H1 (cell line): ENCODE measurements around the gene CPEB1. TPM values are rescaled to one million over a fixed set of nuclear protein-coding genes. Genes with fewer than 3 reads are reported as not detected.

ENCODE experiments used
- CTCF ChIA-PET: fragments of 300-600 bp; sonication (Branson Sonifier 250); formaldehyde crosslinking; loops from one replicate; lab custom pipeline; 2021; ENCODE audit not compliant: partially characterized antibody; lab: Charles Lee
- POLR2A ChIA-PET: fragments of 300-600 bp; sonication (Branson Sonifier 250); formaldehyde crosslinking; loops from one replicate; lab custom pipeline; 2021; ENCODE audit warnings: inconsistent platforms; ENCODE audit not compliant: partially characterized antibody; lab: Charles Lee
- DNase-seq, 2 experiments: peaks; one replicate each; pipeline versions ENCODE4 v3.0.0 to v3.0.0-alpha.2; 2010 to 2022; ENCODE audit warnings: low spot score in 2 of 2, low read depth in 1 of 2, mixed read lengths in 1 of 2
- FAIRE-seq: peaks from 2 replicates; lab custom pipeline; 2011; peaks lifted over from hg19 to GRCh38; lab: Jason Lieb, UNC
- H2AFZ ChIP-seq: 2 replicates; pipeline ENCODE4 v1.8.1; 2012; ENCODE audit warnings: low read length, inconsistent platforms
- H2AK5ac ChIP-seq: 2 replicates; pipeline ENCODE4 v1.6.1; 2013; ENCODE audit warnings: low read depth, low read length
- H2BK120ac ChIP-seq: replicated peaks from 2 replicates; pipeline ENCODE3; 2013; ENCODE audit warnings: low read depth, low read length, inconsistent platforms
- H2BK12ac ChIP-seq: 2 replicates; pipeline ENCODE4 v1.6.1; 2013; ENCODE audit warnings: low read depth, low read length
- H2BK15ac ChIP-seq: 2 replicates; pipeline ENCODE4 v1.6.1; 2013; ENCODE audit warnings: low read length
- H2BK20ac ChIP-seq: 2 replicates; pipeline ENCODE4 v1.6.1; 2013; ENCODE audit warnings: low read length
- H2BK5ac ChIP-seq: 2 replicates; pipeline ENCODE4 v1.6.1; 2013; ENCODE audit warnings: low read depth, low read length
- H3K14ac ChIP-seq: 2 replicates; pipeline ENCODE4 v1.6.1; 2013; ENCODE audit warnings: inconsistent platforms; ENCODE audit not compliant: insufficient read length
- H3K18ac ChIP-seq: 2 replicates; pipeline ENCODE4 v1.6.1; 2013; ENCODE audit warnings: low read length; ENCODE audit errors: extremely low read depth
- H3K23ac ChIP-seq: 2 replicates; pipeline ENCODE4 v1.6.1; 2013; ENCODE audit warnings: inconsistent platforms; ENCODE audit not compliant: insufficient read length
- H3K23me2 ChIP-seq: 2 replicates; pipeline ENCODE4 v1.6.1; 2013; ENCODE audit warnings: low read depth, low read length
- H3K27ac ChIP-seq: 2 replicates; pipeline ENCODE4 v1.6.1; 2011; ENCODE audit warnings: low read depth, low read length, inconsistent platforms
- H3K27me3 ChIP-seq, 4 experiments: replicated peaks in 1 of 4; 1 replicate in 1 of 4; 2 replicates in 3 of 4; pipeline versions ENCODE4 v1.6.1 to v1.8.1; 2011 to 2013; ENCODE audit warnings: low read length in 3 of 4, mild to moderate bottlenecking in 3 of 4, inconsistent platforms in 2 of 4, mixed read lengths in 2 of 4, moderate library complexity in 1 of 4; ENCODE audit not compliant: control insufficient read depth in 3 of 4, insufficient read depth in 3 of 4; ENCODE audit errors: extremely low read depth in 1 of 4
- H3K36me3 ChIP-seq, 4 experiments: 2 replicates each; pipeline versions ENCODE4 v1.6.1 to v1.8.1; 2011 to 2013; ENCODE audit warnings: mild to moderate bottlenecking in 4 of 4, low read length in 3 of 4, moderate library complexity in 2 of 4, control low read depth in 1 of 4, inconsistent platforms in 1 of 4; ENCODE audit not compliant: insufficient read depth in 4 of 4, control insufficient read depth in 2 of 4
- H3K4ac ChIP-seq: replicated peaks from 2 replicates; pipeline ENCODE3; 2013; ENCODE audit warnings: low read length, low read depth, mixed read lengths, inconsistent platforms; ENCODE audit not compliant: insufficient read length
- H3K4me1 ChIP-seq, 4 experiments: replicated peaks in 1 of 4; 1 replicate in 1 of 4; 2 replicates in 3 of 4; pipeline versions ENCODE4 v1.6.1 to v1.8.1; 2011 to 2013; ENCODE audit warnings: low read length in 3 of 4, inconsistent platforms in 2 of 4, mixed read lengths in 1 of 4; ENCODE audit not compliant: insufficient read depth in 4 of 4, control insufficient read depth in 3 of 4
- H3K4me2 ChIP-seq, 2 experiments: 2 replicates each; pipeline versions ENCODE4 v1.6.1 to v1.8.1; 2011 to 2013; ENCODE audit warnings: low read depth in 2 of 2, low read length in 2 of 2, control low read depth in 1 of 2, inconsistent platforms in 1 of 2, mild to moderate bottlenecking in 1 of 2; ENCODE audit not compliant: insufficient read depth in 1 of 2
- H3K4me3 ChIP-seq, 4 experiments: fragments of 200-600, 300-600 bp in 1 of 4; sonication (generic), shearing (Covaris generic), sonication (Bioruptor Twin) in 1 of 4; 2 replicates each; pipeline versions ENCODE4 v1.5.1 to v1.8.1; 2011 to 2016; ENCODE audit warnings: low read length in 4 of 4, low read depth in 3 of 4, control low read depth in 2 of 4, inconsistent platforms in 2 of 4, mild to moderate bottlenecking in 2 of 4, mixed read lengths in 1 of 4, moderate library complexity in 1 of 4; ENCODE audit not compliant: insufficient read depth in 2 of 4; ENCODE audit errors: extremely low read depth in 1 of 4
- H3K56ac ChIP-seq: replicated peaks from 2 replicates; pipeline ENCODE3; 2013; ENCODE audit warnings: low read depth, mild to moderate bottlenecking, mixed read lengths, low read length, inconsistent platforms; ENCODE audit not compliant: insufficient read length
- H3K79me1 ChIP-seq: 2 replicates; pipeline ENCODE4 v1.6.1; 2013; ENCODE audit warnings: low read depth, low read length, control low read depth
- H3K79me2 ChIP-seq, 2 experiments: 2 replicates each; pipeline versions ENCODE4 v1.6.1 to v1.8.1; 2012 to 2013; ENCODE audit warnings: low read length in 2 of 2, mild to moderate bottlenecking in 2 of 2, inconsistent platforms in 1 of 2; ENCODE audit not compliant: insufficient read depth in 2 of 2, control insufficient read depth in 1 of 2
- H3K9ac ChIP-seq, 4 experiments: replicated peaks in 1 of 4; 1 replicate in 1 of 4; 2 replicates in 3 of 4; pipeline versions ENCODE4 v1.6.1 to v1.8.1; 2011 to 2013; ENCODE audit warnings: low read depth in 3 of 4, low read length in 3 of 4, control low read depth in 2 of 4, mild to moderate bottlenecking in 2 of 4, moderate library complexity in 2 of 4, inconsistent platforms in 1 of 4; ENCODE audit errors: extremely low read depth in 1 of 4
- H3K9me3 ChIP-seq, 2 experiments: 2 replicates each; pipeline versions ENCODE4 v1.6.1 to v1.8.1; 2012 to 2013; ENCODE audit warnings: mild to moderate bottlenecking in 2 of 2, moderate library complexity in 2 of 2, control low read depth in 1 of 2, inconsistent platforms in 1 of 2, low read depth in 1 of 2, low read length in 1 of 2, mixed read lengths in 1 of 2; ENCODE audit not compliant: insufficient read depth in 2 of 2
- H4K20me1 ChIP-seq, 2 experiments: replicated peaks in 1 of 2; 2 replicates each; pipeline versions ENCODE3 to v1.8.1; 2011 to 2013; ENCODE audit warnings: inconsistent platforms in 2 of 2, low read length in 2 of 2, mild to moderate bottlenecking in 1 of 2; ENCODE audit not compliant: insufficient read depth in 2 of 2, control insufficient read depth in 1 of 2
- H4K5ac ChIP-seq: 2 replicates; pipeline ENCODE4 v1.6.1; 2013; ENCODE audit warnings: low read length, low read depth, mixed read lengths, inconsistent platforms; ENCODE audit not compliant: insufficient read length
- H4K8ac ChIP-seq: 2 replicates; pipeline ENCODE4 v1.8.0; 2013; ENCODE audit warnings: mild to moderate bottlenecking, moderate library complexity, low read length, inconsistent platforms; ENCODE audit not compliant: insufficient read depth; ENCODE audit errors: extremely low read depth
- H4K91ac ChIP-seq: replicated peaks from 2 replicates; pipeline ENCODE3; 2013; ENCODE audit warnings: low read length, mixed read lengths, inconsistent platforms; ENCODE audit not compliant: insufficient read length
- CEBPB ChIP-seq: IDR thresholded peaks from 2 replicates; pipeline ENCODE4 v1.6.1; 2012; ENCODE audit warnings: low read depth, low read length
- CHD2 ChIP-seq: IDR thresholded peaks from 2 replicates; pipeline ENCODE4 v1.6.1; 2012; ENCODE audit warnings: low read length, improper control_type of control experiment
- CTCF ChIP-seq, 3 experiments: IDR thresholded peaks; 1 replicate in 2 of 3; 2 replicates in 1 of 3; pipeline versions ENCODE4 v1.5.1 to v1.6.1; 2011; ENCODE audit warnings: low read length in 3 of 3, mild to moderate bottlenecking in 3 of 3, inconsistent platforms in 2 of 3, low read depth in 1 of 3, moderate library complexity in 1 of 3; ENCODE audit not compliant: insufficient read depth in 1 of 3; ENCODE audit errors: control extremely low read depth in 1 of 3
- GABPA ChIP-seq: IDR thresholded peaks from 2 replicates; pipeline ENCODE4 v1.6.1; 2011; ENCODE audit warnings: mild to moderate bottlenecking, low read length, moderate library complexity, borderline replicate concordance; ENCODE audit not compliant: insufficient read depth
- RAD21 ChIP-seq, 2 experiments: IDR thresholded peaks in 1 of 2; conservative IDR thresholded peaks in 1 of 2; 2 replicates each; pipeline ENCODE4 v1.6.1; 2011; ENCODE audit warnings: low read depth in 2 of 2, low read length in 2 of 2, improper control_type of control experiment in 1 of 2, inconsistent platforms in 1 of 2, mild to moderate bottlenecking in 1 of 2, moderate library complexity in 1 of 2
- SAP30 ChIP-seq: fragments of 300-600 bp; sonication (generic); IDR thresholded peaks from 2 replicates; pipeline ENCODE4 v1.7.1; 2012; ENCODE audit warnings: low read length, moderate library complexity, mild to moderate bottlenecking, inconsistent platforms; ENCODE audit not compliant: insufficient read depth, insufficient replicate concordance
- TAF1 ChIP-seq: IDR thresholded peaks from 2 replicates; pipeline ENCODE4 v1.6.1; 2011; ENCODE audit warnings: mild to moderate bottlenecking, low read depth, low read length
- TEAD4 ChIP-seq: IDR thresholded peaks from 2 replicates; pipeline ENCODE4 v1.6.1; 2012; ENCODE audit warnings: low read depth, low read length, inconsistent platforms, mixed read lengths
- WGBS, 2 experiments: shearing (Covaris generic) in 1 of 2; methylation state at CpG; one replicate each; pipeline versions ENCODE4 v1.1.6 to v1.1.7; 2013 to 2015; ENCODE audit warnings: low lambda C conversion rate in 2 of 2, mixed read lengths in 2 of 2, inconsistent platforms in 1 of 2, low coverage in 1 of 2, missing lambda C conversion rate in 1 of 2; ENCODE audit not compliant: insufficient replicate concordance in 2 of 2, insufficient coverage in 1 of 2, insufficient read length in 1 of 2; ENCODE audit errors: extremely low coverage in 1 of 2, missing lambda C conversion rate in 1 of 2; 5-methylcytosine and 5-hydroxymethylcytosine counted together
- polyA plus RNA-seq, 7 experiments: library from polyadenylated mRNA; depleted of rRNA in 3 of 7; stranded (reverse) in 5 of 7; unstranded in 2 of 7; fragments of >200 nt in 5 of 7; fragments of 200-250 nt in 2 of 7; gene quantifications; 1 replicate in 5 of 7; 2 replicates in 1 of 7; 4 replicates in 1 of 7; pipeline versions ENCODE4 v1.2.1 to v1.2.3, GENCODE V29; 2011 to 2013; ENCODE audit warnings: missing spikeins in 2 of 7, mixed read lengths in 2 of 7
- total RNA-seq: library from RNA; stranded (reverse); fragmentation: NEBNext Ultra II Directional; extraction: Animal tissue kit (Norgen Biotek cat#: 25700); gene quantifications from 2 replicates; pipeline ENCODE4 v1.2.1, GENCODE V29; 2021

The CPEB1 gene
- total and polyA plus RNA-seq, 2 of the 8 experiments (the other 6 are each of a cell fraction or from before 2014, with no cell fraction given), result 4.4 to 4.5 TPM

- no peak overlapping the region for H3K9ac ChIP-seq
- no peak overlapping the region for H3K56ac ChIP-seq
- H3K4me1 ChIP-seq, result peaks cover 0 to 9% (median 5%) of the 10 kb centered on the region in 4 experiments; a peak in 4 of 7 replicates
- H2BK5ac ChIP-seq, result no peak overlapping the region
- H4K20me1 ChIP-seq, result no peaks in the 10 kb centered on the region
- no peak overlapping the region for H3K27ac ChIP-seq
- no peaks in the 10 kb centered on the region for H3K9me3 ChIP-seq
- H4K91ac ChIP-seq, result no peak overlapping the region
- H2AFZ ChIP-seq, result no peak overlapping the region
- H3K14ac ChIP-seq, result no peak overlapping the region
- ChIA-PET CTCF (interaction anchor here (0.8 to 2.6 kb wide), 7 partner anchors 11 to 264 kb away, joined by 3 to 14 read pairs (median 3); no protein-coding TSS in a partner anchor), POLR2A (interaction anchor here (1.4 to 2.8 kb wide), 2 partner anchors 12 to 44 kb away, joined by 3 to 12 read pairs; partner anchors contain the start of gene RPS17)
- no peak overlapping the region for H2BK20ac ChIP-seq
- no peaks in the 10 kb centered on the region for H3K36me3 ChIP-seq
- FAIRE-seq (peak; percentile 75), DNase-seq (no peak)
- no peaks in the 10 kb centered on the region; a peak in 1 of 7 replicates for H3K27me3 ChIP-seq
- H3K79me2 ChIP-seq, result no peaks in the 10 kb centered on the region
- no peak overlapping the region for H3K23ac ChIP-seq
- H3K23me2 ChIP-seq, result no peaks in the 10 kb centered on the region
- H2BK15ac ChIP-seq, result no peak overlapping the region
- no peak overlapping the region for H2BK12ac ChIP-seq
- 65% methylated on average over 3 of the region's 3 CpGs; no CpG with 5 or more reads in 1 of the 2 experiments for WGBS, 2 experiments
- no peak overlapping the region for H3K4ac ChIP-seq
- H2BK120ac ChIP-seq, result no peak overlapping the region
- H4K8ac ChIP-seq, result no peak overlapping the region
- peak overlapping the region in 1 of 2 experiments; percentile 33; a peak in 2 of 4 replicates for H3K4me2 ChIP-seq
- no peak overlapping the region; a peak in 1 of 8 replicates for H3K4me3 ChIP-seq
- H3K18ac ChIP-seq, result no peak overlapping the region
- no peak for TF ChIP-seq GABPA
- TF ChIP-seq CTCF (IDR thresholded peaks at IDR 0.05; ENCODE audit: control extremely low read depth in 1 of 3, insufficient read depth in 1 of 3, low read depth in 1 of 3, low read length in 3 of 3), result peak in 1 of 3 experiments; percentile 41; a peak in 1 of 4 replicates
- peak; percentile 6; the same call in 1 of the 2 replicates for TF ChIP-seq CEBPB
- peak; percentile 58 to 65 for TF ChIP-seq RAD21 (IDR thresholded peaks at IDR 0.05 in 1 of 2, conservative IDR thresholded peaks at IDR 0.05 in 1 of 2; ENCODE audit: low read depth in 2 of 2, low read length in 2 of 2)
- no peak for TF ChIP-seq CHD2
- TF ChIP-seq SAP30, result no peak
- TF ChIP-seq TEAD4, result 0 out of 2 replicates have a peak, but pooled peaks have one; percentile 7
- TF ChIP-seq TAF1, result no peak
- no peak overlapping the region for H2AK5ac ChIP-seq
- H3K79me1 ChIP-seq, result no peaks in the 10 kb centered on the region
- H4K5ac ChIP-seq, result no peak overlapping the region
These were observed 62.1 kb downstream of the CPEB1 start for GRCh38 chr15:82585072-82585471.
